CD4-positive, alpha-beta T cell treated with Interferon gamma for 1 hour (primary cell): ENCODE data around the gene MICALL2.

Experiments
- DNase-seq: peaks from one replicate; pipeline ENCODE4 v3.0.0-alpha.2; 2020

MICALL2 gene

GRCh38 chr7:1431634-1432380 lies 27.5 kb downstream of the MICALL2 start:
- DNase-seq: no peak

- no peak for DNase-seq
These were observed 28.0 kb downstream of the MICALL2 start for GRCh38 chr7:1431226-1431625.

- DNase-seq: no peak
These were observed 29.0 kb downstream of the MICALL2 start for GRCh38 chr7:1430056-1430845.

- DNase-seq: no peak
These were observed 30.2 kb downstream of the MICALL2 start for GRCh38 chr7:1428941-1429501.

GRCh38 chr7:1427064-1427657 lies 32.1 kb downstream of the MICALL2 start:
- DNase-seq: no peak

GRCh38 chr7:1426474-1426873 lies 32.8 kb downstream of the MICALL2 start:
- DNase-seq: no peak

- DNase-seq: no peak
These were observed 33.8 kb downstream of the MICALL2 start for GRCh38 chr7:1425292-1426136.

GRCh38 chr7:1424041-1424440 lies 35.2 kb downstream of the MICALL2 start:
- no peak for DNase-seq

- DNase-seq: no peak
These were observed 35.9 kb downstream of the MICALL2 start for GRCh38 chr7:1423264-1423811.

GRCh38 chr7:1422512-1423263 lies 36.6 kb downstream of the MICALL2 start:
- DNase-seq: no peak

GRCh38 chr7:1421946-1422345 lies 37.3 kb downstream of the MICALL2 start:
- no peak for DNase-seq

- no peak for DNase-seq
These were observed 38.1 kb downstream of the MICALL2 start for GRCh38 chr7:1421020-1421790.

GRCh38 chr7:1419688-1420087 lies 39.6 kb downstream of the MICALL2 start:
- no peak for DNase-seq

GRCh38 chr7:1419310-1419634 lies 40.0 kb downstream of the MICALL2 start:
- no peak for DNase-seq

GRCh38 chr7:1418505-1419309 lies 40.6 kb downstream of the MICALL2 start:
- DNase-seq: no peak

GRCh38 chr7:1415389-1415990 lies 43.8 kb downstream of the MICALL2 start:
- DNase-seq: no peak

GRCh38 chr7:1413936-1414639 lies 45.2 kb downstream of the MICALL2 start:
- no peak for DNase-seq

GRCh38 chr7:1412322-1413261 lies 46.7 kb downstream of the MICALL2 start:
- peak; percentile 81 for DNase-seq
